ENCODE results near the gene SLC22A7.
A peak's percentile ranks its signal among the peaks of the same experiment; 100 is the strongest.

Gene SLC22A7

GRCh38 chr6:43331470-43331869 is 33.4 kb downstream of the SLC22A7 start:
- no peaks in the 10 kb centered on the region for H3K36me3 ChIP-seq (replicated peaks; ENCODE audit: insufficient read depth, low read length)
- no peaks in the 10 kb centered on the region for H3K27me3 ChIP-seq (replicated peaks; ENCODE audit: insufficient read depth, low read length)
- H3K27ac ChIP-seq (ENCODE audit: low read length) = no peak overlapping the region
- no peaks in the 10 kb centered on the region for H3K9me2 ChIP-seq (replicated peaks; ENCODE audit: insufficient read depth, low read length)
- no peaks in the 10 kb centered on the region for H3K79me2 ChIP-seq (ENCODE audit: low read length)
- H2AFZ ChIP-seq (ENCODE audit: low read length) = no peak overlapping the region
- no peaks in the 10 kb centered on the region for H3K4me1 ChIP-seq (ENCODE audit: low read length)
- no peak overlapping the region for H3K4me2 ChIP-seq (ENCODE audit: low read depth, low read length)
- no peak overlapping the region for H3K9ac ChIP-seq (ENCODE audit: low read length)
- H3K4me3 ChIP-seq (ENCODE audit: low read length) = no peak overlapping the region
- no peaks in the 10 kb centered on the region for H3F3A ChIP-seq (ENCODE audit: insufficient read depth, low read length)
- no peak for TF ChIP-seq EZH2 (optimal IDR thresholded peaks at IDR 0.05; ENCODE audit: low read depth, low read length)
- no peak for TF ChIP-seq EZH2phosphoT487 (IDR thresholded peaks at IDR 0.05; ENCODE audit: low read length)
- TF ChIP-seq, protein P1, sequence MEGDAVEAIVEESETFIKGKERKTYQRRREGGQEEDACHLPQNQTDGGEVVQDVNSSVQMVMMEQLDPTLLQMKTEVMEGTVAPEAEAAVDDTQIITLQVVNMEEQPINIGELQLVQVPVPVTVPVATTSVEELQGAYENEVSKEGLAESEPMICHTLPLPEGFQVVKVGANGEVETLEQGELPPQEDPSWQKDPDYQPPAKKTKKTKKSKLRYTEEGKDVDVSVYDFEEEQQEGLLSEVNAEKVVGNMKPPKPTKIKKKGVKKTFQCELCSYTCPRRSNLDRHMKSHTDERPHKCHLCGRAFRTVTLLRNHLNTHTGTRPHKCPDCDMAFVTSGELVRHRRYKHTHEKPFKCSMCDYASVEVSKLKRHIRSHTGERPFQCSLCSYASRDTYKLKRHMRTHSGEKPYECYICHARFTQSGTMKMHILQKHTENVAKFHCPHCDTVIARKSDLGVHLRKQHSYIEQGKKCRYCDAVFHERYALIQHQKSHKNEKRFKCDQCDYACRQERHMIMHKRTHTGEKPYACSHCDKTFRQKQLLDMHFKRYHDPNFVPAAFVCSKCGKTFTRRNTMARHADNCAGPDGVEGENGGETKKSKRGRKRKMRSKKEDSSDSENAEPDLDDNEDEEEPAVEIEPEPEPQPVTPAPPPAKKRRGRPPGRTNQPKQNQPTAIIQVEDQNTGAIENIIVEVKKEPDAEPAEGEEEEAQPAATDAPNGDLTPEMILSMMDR (IDR thresholded peaks at IDR 0.05; ENCODE audit: low read length) = no peak
- H4K20me1 ChIP-seq (ENCODE audit: insufficient read depth, low read length) = no peaks in the 10 kb centered on the region
- H3K9me3 ChIP-seq (replicated peaks; ENCODE audit: insufficient read depth, low read length) = no peaks in the 10 kb centered on the region
- DNase-seq = no peak

DNA sequence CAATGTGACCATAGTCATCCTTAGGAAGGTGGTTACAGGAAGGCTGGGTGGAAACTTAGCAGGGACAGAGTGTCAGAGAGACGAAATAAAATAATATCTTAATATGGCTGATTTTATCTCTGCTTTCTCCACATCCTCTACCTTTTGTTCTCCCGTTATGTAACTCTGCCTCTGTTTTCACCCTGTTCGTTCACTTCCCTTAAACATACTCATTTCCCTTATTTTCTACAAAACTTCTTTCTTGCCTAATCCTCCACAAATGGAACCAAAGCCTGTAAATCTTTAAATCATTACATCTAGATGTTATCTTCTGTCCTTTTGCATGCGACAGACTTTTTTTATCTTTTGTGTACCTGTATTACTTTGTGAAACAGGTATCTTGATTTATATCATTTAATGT is 33.8 kb downstream of the SLC22A7 start:
- no peaks in the 10 kb centered on the region for H3K9me2 ChIP-seq (replicated peaks; ENCODE audit: insufficient read depth, low read length)
- H3K36me3 ChIP-seq (replicated peaks; ENCODE audit: insufficient read depth, low read length) = no peaks in the 10 kb centered on the region
- no peak overlapping the region for H3K27ac ChIP-seq (ENCODE audit: low read length)
- H3K79me2 ChIP-seq (ENCODE audit: low read length) = no peaks in the 10 kb centered on the region
- H3K4me1 ChIP-seq (ENCODE audit: low read length) = no peaks in the 10 kb centered on the region
- H2AFZ ChIP-seq (ENCODE audit: low read length) = no peak overlapping the region
- H3K4me3 ChIP-seq (ENCODE audit: low read length) = no peak overlapping the region
- TF ChIP-seq EZH2 (optimal IDR thresholded peaks at IDR 0.05; ENCODE audit: low read depth, low read length) (no peak), EZH2phosphoT487 (IDR thresholded peaks at IDR 0.05; ENCODE audit: low read length) (no peak)
- TF ChIP-seq, protein P1 (IDR thresholded peaks at IDR 0.05; ENCODE audit: low read length) = no peak
- H3K9me3 ChIP-seq (replicated peaks; ENCODE audit: insufficient read depth, low read length) = no peaks in the 10 kb centered on the region
- no peaks in the 10 kb centered on the region for H3F3A ChIP-seq (ENCODE audit: insufficient read depth, low read length)
- no peaks in the 10 kb centered on the region for H3K27me3 ChIP-seq (replicated peaks; ENCODE audit: insufficient read depth, low read length)
- no peak overlapping the region for H3K4me2 ChIP-seq (ENCODE audit: low read depth, low read length)
- no peak overlapping the region for H3K9ac ChIP-seq (ENCODE audit: low read length)
- H4K20me1 ChIP-seq (ENCODE audit: insufficient read depth, low read length) = no peaks in the 10 kb centered on the region
- no peak for DNase-seq

DNA sequence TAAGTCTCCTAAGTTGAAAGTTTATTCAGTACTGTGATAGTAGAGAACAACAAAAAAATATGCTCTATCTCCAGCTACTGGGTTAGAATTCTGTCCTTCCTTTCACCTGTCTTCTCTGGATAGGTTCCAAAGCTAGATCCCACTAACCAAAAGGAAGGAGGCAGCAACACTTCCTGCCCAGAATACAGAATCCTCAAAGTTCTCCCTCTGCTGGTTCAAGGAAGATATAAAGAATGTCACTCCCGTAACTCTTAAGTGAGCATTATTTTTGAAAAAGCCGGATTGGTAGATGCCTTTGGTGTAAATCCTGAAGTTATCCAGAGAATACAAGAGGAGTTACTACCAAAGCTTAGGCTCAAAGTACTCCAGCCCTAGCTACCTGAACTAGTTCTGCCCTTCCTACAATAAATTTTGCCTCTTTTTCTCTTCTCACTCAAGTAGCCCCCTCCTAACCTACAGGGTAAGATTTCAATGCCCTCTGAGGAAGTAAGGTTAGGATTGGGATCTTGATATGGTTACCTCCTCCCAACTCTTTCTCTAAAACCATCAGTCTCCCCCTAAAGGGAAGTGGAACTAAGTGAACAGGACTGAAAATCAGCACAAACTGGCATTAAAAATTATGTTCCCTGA is 36.5 kb downstream of the SLC22A7 start:
- no peaks in the 10 kb centered on the region for H3K27me3 ChIP-seq (replicated peaks; ENCODE audit: insufficient read depth, low read length)
- H3K4me1 ChIP-seq (ENCODE audit: low read length) = peaks cover 12% of the 10 kb centered on the region
- H3K79me2 ChIP-seq (ENCODE audit: low read length) = no peaks in the 10 kb centered on the region
- no peak for DNase-seq
- TF ChIP-seq EZH2phosphoT487 (IDR thresholded peaks at IDR 0.05; ENCODE audit: low read length) = no peak
- TF ChIP-seq, protein P1 (IDR thresholded peaks at IDR 0.05; ENCODE audit: low read length) = peak; percentile 37
- no peak overlapping the region for H3K27ac ChIP-seq (ENCODE audit: low read length)
- H3F3A ChIP-seq (ENCODE audit: insufficient read depth, low read length) = no peaks in the 10 kb centered on the region; the same call in 1 of the 2 replicates
- no peaks in the 10 kb centered on the region for H3K9me2 ChIP-seq (replicated peaks; ENCODE audit: insufficient read depth, low read length)
- H3K4me2 ChIP-seq (ENCODE audit: low read depth, low read length) = no peak overlapping the region
- no peaks in the 10 kb centered on the region for H3K36me3 ChIP-seq (replicated peaks; ENCODE audit: insufficient read depth, low read length)
- H2AFZ ChIP-seq (ENCODE audit: low read length) = no peak overlapping the region
- H4K20me1 ChIP-seq (ENCODE audit: insufficient read depth, low read length) = no peaks in the 10 kb centered on the region
- H3K4me3 ChIP-seq (ENCODE audit: low read length) = no peak overlapping the region
- H3K9me3 ChIP-seq (replicated peaks; ENCODE audit: insufficient read depth, low read length) = no peaks in the 10 kb centered on the region
- no peak overlapping the region for H3K9ac ChIP-seq (ENCODE audit: low read length)
